K562 (cell line): Measurements from ENCODE around the gene MPI. TPM values are rescaled to one million over a fixed set of nuclear protein-coding genes. Genes with fewer than 3 reads are reported as not detected.

ENCODE experiments used
- ATAC-seq: fragments of 200-7000 bp; cut with Tn5 transposase; 3 replicates; pipeline ENCODE4 v1.9.1; 2020; ENCODE audit warnings: moderate library complexity
- BruUV-seq: library from RNA; stranded (reverse); fragments of 400-500 nt; replicated peaks from 2 replicates; lab custom pipeline; 2021; lab: Mats Ljungman, UMichigan
- CTCF ChIA-PET: fragments of 300-600 bp; formaldehyde crosslinking; extraction: SDS; loops from one replicate; lab custom pipeline; 2021; ENCODE audit warnings: low intra/inter-chr PET ratio; lab: Yijun Ruan, JAX
- POLR2A ChIA-PET: fragments of 300-600, 350-650 bp; sonication (Branson Sonifier 250); formaldehyde crosslinking; extraction: SDS; loops from one replicate; lab custom pipeline; 2021; ENCODE audit warnings: antibody characterized with exemption, inconsistent platforms; lab: Yijun Ruan, JAX
- DNase-seq, 4 experiments: peaks; one replicate each; pipeline versions ENCODE4 v3.0.0 to v3.0.0-alpha.2; 2011 to 2018; ENCODE audit warnings: low spot score in 3 of 4, mixed read lengths in 3 of 4; ENCODE audit errors: extremely low read depth in 1 of 4
- FAIRE-seq: peaks from 2 replicates; lab custom pipeline; 2011; peaks lifted over from hg19 to GRCh38; lab: Jason Lieb, UNC
- H2AFZ ChIP-seq: 2 replicates; pipeline ENCODE4 v1.6.0; 2011; ENCODE audit warnings: low read depth, low read length, control low read depth, inconsistent platforms
- H3K27ac ChIP-seq: fragments of 200-600 bp; 3 replicates; pipeline ENCODE4 v1.8.0; 2011; ENCODE audit warnings: low read depth, mild to moderate bottlenecking, control low read depth, inconsistent platforms, low read length, moderate library complexity, mixed read lengths; ENCODE audit errors: extremely low read depth
- H3K27me3 ChIP-seq, 2 experiments: fragments of 300-600 bp in 1 of 2; 2 replicates in 1 of 2; 3 replicates in 1 of 2; pipeline versions ENCODE4 v1.6.0 to v1.8.0; 2011; ENCODE audit warnings: inconsistent platforms in 2 of 2, low read length in 2 of 2, mild to moderate bottlenecking in 1 of 2, mixed read lengths in 1 of 2, moderate library complexity in 1 of 2; ENCODE audit not compliant: control insufficient read depth in 2 of 2, insufficient read depth in 2 of 2
- H3K36me3 ChIP-seq: fragments of 300-600 bp; 3 replicates; pipeline ENCODE4 v1.8.0; 2011; ENCODE audit warnings: mild to moderate bottlenecking, low read length, inconsistent platforms; ENCODE audit not compliant: control insufficient read depth, insufficient read depth
- H3K4me1 ChIP-seq, 2 experiments: fragments of 200-600 bp in 1 of 2; replicated peaks in 1 of 2; 2 replicates in 1 of 2; 3 replicates in 1 of 2; pipeline versions ENCODE4 v1.5.1 to v1.8.0; 2011; ENCODE audit warnings: inconsistent platforms in 2 of 2, low read length in 2 of 2, mild to moderate bottlenecking in 1 of 2, mixed read lengths in 1 of 2, moderate library complexity in 1 of 2; ENCODE audit not compliant: control insufficient read depth in 2 of 2, insufficient read depth in 2 of 2
- H3K4me2 ChIP-seq: 2 replicates; pipeline ENCODE4 v1.6.1; 2011; ENCODE audit warnings: low read length, control low read depth, inconsistent platforms, mixed read lengths; ENCODE audit not compliant: insufficient read depth
- H3K4me3 ChIP-seq: fragments of 200-600 bp; sonication (generic), shearing (Covaris generic); 2 replicates; pipeline ENCODE4 v1.5.1; 2016; ENCODE audit warnings: control low read depth, inconsistent platforms
- H3K79me2 ChIP-seq: fragments of 200-600 bp; 3 replicates; pipeline ENCODE4 v1.8.0; 2011; ENCODE audit warnings: low read length, inconsistent platforms; ENCODE audit not compliant: control insufficient read depth, insufficient read depth
- H3K9ac ChIP-seq, 2 experiments: 2 replicates each; pipeline versions ENCODE4 v1.6.0 to v1.6.1; 2011; ENCODE audit warnings: low read depth in 2 of 2, low read length in 2 of 2, control low read depth in 1 of 2, inconsistent platforms in 1 of 2, mild to moderate bottlenecking in 1 of 2, mixed read lengths in 1 of 2; ENCODE audit not compliant: insufficient read depth in 1 of 2
- H3K9me1 ChIP-seq: one replicate; pipeline ENCODE4 v1.6.0; 2011; ENCODE audit warnings: inconsistent platforms, mild to moderate bottlenecking, low read length, moderate library complexity; ENCODE audit not compliant: control insufficient read depth, insufficient read depth
- H3K9me3 ChIP-seq: replicated peaks from 2 replicates; pipeline ENCODE4 v1.5.1; 2011; ENCODE audit warnings: low read depth, low read length, inconsistent platforms; ENCODE audit not compliant: control insufficient read depth, insufficient read depth
- H4K20me1 ChIP-seq: replicated peaks from 2 replicates; pipeline ENCODE4 v1.6.1; 2011; ENCODE audit warnings: low read length, inconsistent platforms, mixed read lengths; ENCODE audit not compliant: control insufficient read depth, insufficient read depth
- DACH1 ChIP-seq: fragments of 450-650 bp; IDR thresholded peaks from 2 replicates; pipeline ENCODE4 v1.6.1; 2018; ENCODE audit not compliant: partially characterized antibody
- HMG20B ChIP-seq: fragments of 250-450 bp; sonication (Bioruptor Pico); IDR thresholded peaks from 2 replicates; pipeline ENCODE4 v1.5.0; 2021; ENCODE audit warnings: mild to moderate bottlenecking
- POLR2H ChIP-seq: IDR thresholded peaks from 2 replicates; pipeline ENCODE4 v1.6.1; 2016; ENCODE audit warnings: missing genetic modification characterization, low read depth, mild to moderate bottlenecking, control low read depth, missing compliant biosample characterization, moderate library complexity
- RAD21 ChIP-seq, 2 experiments: fragments of 250-450 bp in 1 of 2; fragments of 450-650 bp in 1 of 2; sonication (Bioruptor Pico) in 1 of 2; formaldehyde crosslinking in 1 of 2; IDR thresholded peaks in 1 of 2; conservative IDR thresholded peaks in 1 of 2; 2 replicates each; pipeline versions ENCODE4 v1.4.0 to v1.8.0; 2020 to 2022; ENCODE audit warnings: mild to moderate bottlenecking in 2 of 2, moderate library complexity in 1 of 2
- SP2 ChIP-seq: IDR thresholded peaks from 2 replicates; pipeline ENCODE4 v1.6.1; 2011; ENCODE audit warnings: mild to moderate bottlenecking, low read depth, low read length, moderate library complexity; ENCODE audit not compliant: poor library complexity, severe bottlenecking; ENCODE audit errors: extremely low read depth
- TGIF2 ChIP-seq: sonication (generic); formaldehyde crosslinking; IDR thresholded peaks from 2 replicates; pipeline ENCODE4 v1.8.1; 2022; ENCODE audit warnings: mild to moderate bottlenecking, missing genetic modification reagents, moderate library complexity
- ZNF143 ChIP-seq: sonication (generic); formaldehyde crosslinking; IDR thresholded peaks from 2 replicates; pipeline ENCODE4 v1.9.0; 2022; ENCODE audit warnings: mild to moderate bottlenecking, missing genetic modification reagents
- ZNF146 ChIP-seq: IDR thresholded peaks from one replicate; pipeline ENCODE4 v1.6.1; 2018; ENCODE audit warnings: missing compliant biosample characterization; ENCODE audit not compliant: unreplicated experiment
- ZNF583 ChIP-seq: fragments of 250-450 bp; sonication (Bioruptor Pico); IDR thresholded peaks from 2 replicates; pipeline ENCODE4 v1.4.0; 2020
- WGBS: fragments of 100-300 bp; shearing (Covaris generic); methylation state at CpG from one replicate; pipeline ENCODE4 v1.1.6; 2016; ENCODE audit warnings: low coverage, mixed read lengths; ENCODE audit not compliant: insufficient coverage; ENCODE audit errors: missing lambda C conversion rate; 5-methylcytosine and 5-hydroxymethylcytosine counted together
- in situ Hi-C: fragments of 300-500 bp; cut with MboI; formaldehyde crosslinking; loops from 4 replicates; pipeline ENCODE4 v1.15.0; 2018; ENCODE audit warnings: inconsistent platforms, mixed read lengths
- intact Hi-C: fragments of 100-400 bp; cut with micrococcal nuclease; formaldehyde crosslinking; loops from 2 replicates; pipeline ENCODE4 v1.14.2; 2022
- polyA plus RNA-seq, 8 experiments: library from polyadenylated mRNA; depleted of rRNA in 4 of 8; stranded (reverse) in 5 of 8; unstranded in 3 of 8; fragments of >200 nt; fragmentation: Nextera tagmentation in 2 of 8; fragmentation: Illumina TruSeq in 1 of 8; extraction: Ambion mirVana in 2 of 8; extraction: Trizol in 1 of 8; gene quantifications; 2 replicates each; pipeline versions ENCODE4 v1.2.1 to v1.2.3, GENCODE V29; 2011 to 2014; ENCODE audit warnings: inconsistent platforms in 1 of 8, missing spikeins in 1 of 8
- total RNA-seq, 7 experiments: library from RNA; depleted of rRNA in 6 of 7; stranded (reverse); fragments of >200 nt in 6 of 7; fragmentation: Illumina TruSeq in 2 of 7; extraction: Trizol in 2 of 7; gene quantifications; 2 replicates each; pipeline versions ENCODE4 v1.2.1 to v1.2.3, GENCODE V29; 2011 to 2021; ENCODE audit warnings: low replicate concordance in 1 of 7
- TF ChIP-seq, protein P1 (sequence below): fragments of 450-650 bp; IDR thresholded peaks from 2 replicates; pipeline ENCODE4 v1.6.1; 2016; ENCODE audit warnings: missing biosample characterization, missing genetic modification characterization
- TF ChIP-seq, protein P2 (sequence below): fragments of 250-450 bp; sonication (Bioruptor Pico); IDR thresholded peaks from 2 replicates; pipeline ENCODE4 v1.8.0; 2021; ENCODE audit warnings: borderline replicate concordance, mild to moderate bottlenecking, moderate library complexity; ENCODE audit not compliant: poor library complexity, severe bottlenecking
- TF ChIP-seq, protein P3 (sequence below): fragments of 250-450 bp; sonication (Bioruptor Pico); IDR thresholded peaks from 2 replicates; pipeline ENCODE4 v1.9.0; 2021; ENCODE audit warnings: mild to moderate bottlenecking, inconsistent platforms

MPI gene
- total and polyA plus RNA-seq, 9 of the 15 experiments (the other 6 are each of a cell fraction or from before 2014, with no cell fraction given): 30.7 to 105 (median 40.5) TPM

DNA sequence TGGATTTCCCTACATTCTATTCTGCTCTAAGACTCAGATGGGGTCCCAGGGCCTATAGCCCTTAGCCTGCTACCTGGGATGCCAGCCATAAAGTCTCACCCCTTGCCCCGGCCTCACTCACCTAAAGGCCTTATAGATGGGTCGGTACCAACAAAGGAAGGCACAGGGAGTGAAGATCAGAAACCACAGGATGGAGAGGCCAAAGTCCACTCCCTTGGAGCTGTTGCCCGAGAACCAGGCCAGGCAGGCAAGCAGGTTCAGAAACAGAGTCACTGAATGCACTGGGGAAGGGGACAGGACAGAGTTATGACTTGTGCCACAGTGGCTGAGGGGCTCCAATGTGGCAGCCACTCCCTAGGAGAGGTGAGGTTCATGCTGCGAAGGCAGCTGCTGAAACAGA lies 39.4 kb upstream of the MPI start:
- no peak overlapping the region for H3K4me3 ChIP-seq
- WGBS: 96% methylated on average over 3 of the region's 4 CpGs
- no peaks in the 10 kb centered on the region for H4K20me1 ChIP-seq
- no peaks in the 10 kb centered on the region for H3K4me1 ChIP-seq
- no peaks in the 10 kb centered on the region for H3K27me3 ChIP-seq
- no peak overlapping the region for H3K9ac ChIP-seq
- H3K9me3 ChIP-seq: no peaks in the 10 kb centered on the region
- H3K79me2 ChIP-seq: no peaks in the 10 kb centered on the region
- POLR2A ChIA-PET: interaction anchor here (1.2 kb wide), 1 partner anchor 59 kb away, joined by 3 read pairs; no protein-coding TSS in a partner anchor
- in situ Hi-C loops: no loop called here
- no TSS peak for BruUV-seq
- ATAC-seq (no peak), DNase-seq (no peak), FAIRE-seq (no peak)
- CTCF ChIA-PET: no interaction called here
- H3K4me2 ChIP-seq: no peak overlapping the region
- H3K27ac ChIP-seq: no peak overlapping the region
- peaks cover 71% of the 10 kb centered on the region; the same call in 2 of the 3 replicates for H3K36me3 ChIP-seq
- H3K9me1 ChIP-seq: peaks cover 3% of the 10 kb centered on the region
- TF ChIP-seq, protein P1, sequence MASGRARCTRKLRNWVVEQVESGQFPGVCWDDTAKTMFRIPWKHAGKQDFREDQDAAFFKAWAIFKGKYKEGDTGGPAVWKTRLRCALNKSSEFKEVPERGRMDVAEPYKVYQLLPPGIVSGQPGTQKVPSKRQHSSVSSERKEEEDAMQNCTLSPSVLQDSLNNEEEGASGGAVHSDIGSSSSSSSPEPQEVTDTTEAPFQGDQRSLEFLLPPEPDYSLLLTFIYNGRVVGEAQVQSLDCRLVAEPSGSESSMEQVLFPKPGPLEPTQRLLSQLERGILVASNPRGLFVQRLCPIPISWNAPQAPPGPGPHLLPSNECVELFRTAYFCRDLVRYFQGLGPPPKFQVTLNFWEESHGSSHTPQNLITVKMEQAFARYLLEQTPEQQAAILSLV (tag): no peak
- TF ChIP-seq, all 486 proteins: peak for 0
- no peak overlapping the region for H2AFZ ChIP-seq
- intact Hi-C loops: no loop called here

DNA sequence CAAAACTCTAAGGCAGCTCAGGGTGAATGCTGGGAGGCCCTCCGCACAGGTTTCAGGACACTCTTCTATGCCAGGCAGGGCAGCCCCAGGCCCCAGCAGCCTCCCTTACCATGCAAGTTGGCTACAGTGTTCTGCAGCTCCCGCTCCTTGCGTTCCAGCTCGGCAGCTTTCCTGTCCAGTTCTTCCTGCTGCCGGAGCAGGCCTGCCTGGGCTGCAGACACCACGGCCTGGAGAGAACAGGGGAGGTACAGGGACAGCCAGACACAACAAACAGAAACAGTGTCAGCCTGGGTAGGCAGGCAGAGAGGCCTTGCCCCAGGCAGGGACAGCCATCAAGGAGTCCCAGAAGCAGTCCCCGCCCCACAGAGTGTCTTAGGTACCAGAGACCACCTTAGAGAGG lies 37.9 kb upstream of the MPI start:
- intact Hi-C loops: no loop called here
- Histone ChIP-seq H3K4me2 (no peak overlapping the region), H3K36me3 (peaks cover 67% of the 10 kb centered on the region), H3K4me3 (no peak overlapping the region), H3K9ac (no peak overlapping the region), H3K79me2 (peaks cover 4% of the 10 kb centered on the region; the same call in 1 of the 3 replicates), H3K4me1 (peaks cover 0 to 1% of the 10 kb centered on the region in 2 experiments; a peak in 4 of 5 replicates), H3K9me1 (peaks cover 3% of the 10 kb centered on the region), H2AFZ (no peak overlapping the region), H3K27me3 (no peaks in the 10 kb centered on the region), H3K27ac (no peak overlapping the region), H3K9me3 (no peaks in the 10 kb centered on the region), H4K20me1 (peaks cover 2% of the 10 kb centered on the region)
- no TSS peak for BruUV-seq
- CTCF ChIA-PET: no interaction called here
- DNase-seq (no peak), ATAC-seq (no peak), FAIRE-seq (no peak)
- WGBS: 94% methylated on average over 5 of the region's 7 CpGs
- in situ Hi-C loops: no loop called here
- POLR2A ChIA-PET: no interaction called here
- TF ChIP-seq SP2 (no peak), TGIF2 (CRISPR knock-in tag) (no peak), ZNF146 (CRISPR knock-in tag) (no peak), RAD21 (CRISPR knock-in tag; conservative IDR thresholded peaks at IDR 0.05 in 1 of 2, IDR thresholded peaks at IDR 0.05 in 1 of 2) (no peak), ZNF583 (no peak), HMG20B (CRISPR knock-in tag) (no peak), POLR2H (no peak), DACH1 (no peak), ZNF143 (no peak)
- TF ChIP-seq, protein P2, sequence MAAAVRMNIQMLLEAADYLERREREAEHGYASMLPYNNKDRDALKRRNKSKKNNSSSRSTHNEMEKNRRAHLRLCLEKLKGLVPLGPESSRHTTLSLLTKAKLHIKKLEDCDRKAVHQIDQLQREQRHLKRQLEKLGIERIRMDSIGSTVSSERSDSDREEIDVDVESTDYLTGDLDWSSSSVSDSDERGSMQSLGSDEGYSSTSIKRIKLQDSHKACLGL (CRISPR knock-in tag): no peak
- TF ChIP-seq, protein P3, sequence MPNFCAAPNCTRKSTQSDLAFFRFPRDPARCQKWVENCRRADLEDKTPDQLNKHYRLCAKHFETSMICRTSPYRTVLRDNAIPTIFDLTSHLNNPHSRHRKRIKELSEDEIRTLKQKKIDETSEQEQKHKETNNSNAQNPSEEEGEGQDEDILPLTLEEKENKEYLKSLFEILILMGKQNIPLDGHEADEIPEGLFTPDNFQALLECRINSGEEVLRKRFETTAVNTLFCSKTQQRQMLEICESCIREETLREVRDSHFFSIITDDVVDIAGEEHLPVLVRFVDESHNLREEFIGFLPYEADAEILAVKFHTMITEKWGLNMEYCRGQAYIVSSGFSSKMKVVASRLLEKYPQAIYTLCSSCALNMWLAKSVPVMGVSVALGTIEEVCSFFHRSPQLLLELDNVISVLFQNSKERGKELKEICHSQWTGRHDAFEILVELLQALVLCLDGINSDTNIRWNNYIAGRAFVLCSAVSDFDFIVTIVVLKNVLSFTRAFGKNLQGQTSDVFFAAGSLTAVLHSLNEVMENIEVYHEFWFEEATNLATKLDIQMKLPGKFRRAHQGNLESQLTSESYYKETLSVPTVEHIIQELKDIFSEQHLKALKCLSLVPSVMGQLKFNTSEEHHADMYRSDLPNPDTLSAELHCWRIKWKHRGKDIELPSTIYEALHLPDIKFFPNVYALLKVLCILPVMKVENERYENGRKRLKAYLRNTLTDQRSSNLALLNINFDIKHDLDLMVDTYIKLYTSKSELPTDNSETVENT (CRISPR knock-in tag): no peak
